HG03280 (cell line): ENCODE measurements around the gene LITAF.

Experiments
- ATAC-seq: cut with Tn5 transposase; IDR thresholded peaks from one replicate; pipeline ENCODE4 v1.9.1; 2021; ENCODE audit warnings: mild to moderate bottlenecking, moderate library complexity; ENCODE audit not compliant: unreplicated experiment

LITAF gene

GRCh38 chr16:11497851-11498289 lies 88.8 kb downstream of the LITAF start:
- ATAC-seq = no peak
